Transverse colon (tissue), 4 donors: ENCODE results near the gene HOXB6. TPM values are rescaled to one million over a fixed set of nuclear protein-coding genes. Genes with fewer than 3 reads are reported as not detected.

Experiments used
- DNase-seq: peaks from one replicate; pipeline ENCODE4 v3.0.0-alpha.2; 2019
- H3K27ac ChIP-seq, 4 donors: fragments of 200-600 bp; sonication (generic); 2 replicates each; pipeline ENCODE4 v1.5.1; 2016 to 2018; ENCODE audit warnings: inconsistent platforms in 4 of 4
- H3K27me3 ChIP-seq: fragments of 200-600 bp; sonication (generic); 2 replicates; pipeline ENCODE4 v1.5.1; 2017; ENCODE audit warnings: inconsistent platforms
- H3K36me3 ChIP-seq, 4 donors: fragments of 200-600 bp; sonication (generic); 2 replicates each; pipeline ENCODE4 v1.5.1; 2017 to 2019; ENCODE audit warnings: inconsistent platforms in 4 of 4
- H3K4me1 ChIP-seq, 4 donors: fragments of 200-600 bp; sonication (generic); 2 replicates each; pipeline ENCODE4 v1.5.1; 2017 to 2020; ENCODE audit warnings: inconsistent platforms in 4 of 4
- H3K4me3 ChIP-seq, 4 donors: fragments of 200-600 bp; sonication (generic); 1 replicate in 1 of 4; 2 replicates in 3 of 4; pipeline versions ENCODE4 v1.5.1 to v1.6.1; 2017 to 2019; ENCODE audit warnings: inconsistent platforms in 4 of 4
- H3K9me3 ChIP-seq, 2 donors: fragments of 200-600 bp; sonication (generic); 2 replicates each; pipeline ENCODE4 v1.5.1; 2017 to 2019; ENCODE audit warnings: inconsistent platforms in 2 of 2
- CTCF ChIP-seq, 5 experiments: fragments of 200-600 bp in 3 of 5; fragments of 450-650 bp in 2 of 5; sonication (generic) in 3 of 5; IDR thresholded peaks; 1 replicate in 2 of 5; 2 replicates in 3 of 5; pipeline ENCODE4 v1.5.1; 2016 to 2017; ENCODE audit warnings: antibody characterized with exemption in 5 of 5, inconsistent platforms in 3 of 5, mild to moderate bottlenecking in 2 of 5, moderate library complexity in 1 of 5
- EP300 ChIP-seq: sonication (generic); formaldehyde crosslinking; IDR thresholded peaks from one replicate; pipeline ENCODE4 v1.6.1; 2017; ENCODE audit warnings: antibody characterized with exemption, low read depth
- POLR2A ChIP-seq: fragments of 450-650 bp; IDR thresholded peaks from one replicate; pipeline ENCODE4 v1.6.1; 2016; ENCODE audit warnings: antibody characterized with exemption, mild to moderate bottlenecking, moderate library complexity
- POLR2AphosphoS5 ChIP-seq, 3 donors: sonication (generic); formaldehyde crosslinking; IDR thresholded peaks; one replicate each; pipeline ENCODE4 v1.6.1; 2016; ENCODE audit warnings: antibody characterized with exemption in 3 of 3
- WGBS, 2 donors: methylation state at CpG; one replicate each; pipeline ENCODE4 v1.1.5; 2018; ENCODE audit warnings: low coverage in 1 of 2; 5-methylcytosine and 5-hydroxymethylcytosine counted together
- in situ Hi-C, 4 donors: fragments of 200-750 bp; cut with MboI; loops; one replicate each; pipeline versions ENCODE4 v1.15.0 to v1.15.1; 2017; ENCODE audit warnings: low sequenced_read_pairs in 3 of 4, low pct_ligation_motif_present in 1 of 4, low pct_unique_long_range_greater_than_20kb in 1 of 4
- intact Hi-C: fragments of 100-400 bp; cut with DNase I; formaldehyde crosslinking; loops from one replicate; pipeline ENCODE4 v1.15.1; 2023; ENCODE audit warnings: low total_unique reads
- total RNA-seq, 4 donors: library from RNA; depleted of rRNA; stranded (reverse); fragments of >200 nt; gene quantifications; one replicate each; pipeline ENCODE4 v1.1.0, GENCODE V29; 2016

HOXB6 gene
- total RNA-seq, 4 donors from 2014 or later, result 42.7 to 78.4 (median 62.5) TPM

- intact Hi-C loops, result no loop called here
- peaks cover 9 to 83% (median 53%) of the 10 kb centered on the region in 4 donors for H3K4me1 ChIP-seq
- H3K27ac ChIP-seq, result peak overlapping the region; percentile 89 to 95 (median 92)
- 23 to 45% methylated on average over 3 to 5 of the region's 5 CpGs for WGBS, 2 donors
- in situ Hi-C loops, result no loop called here
- TF ChIP-seq CTCF (IDR thresholded peaks at IDR 0.05) (no peak), POLR2A (no peak), EP300 (no peak), POLR2AphosphoS5 (IDR thresholded peaks at IDR 0.05) (no peak)
- peak overlapping the region in 3 of 4 donors; percentile 38 to 64 (median 41) for H3K4me3 ChIP-seq
- H3K27me3 ChIP-seq, result peaks cover 3% of the 10 kb centered on the region
- H3K9me3 ChIP-seq, result no peaks in the 10 kb centered on the region
- DNase-seq, result no peak
- H3K36me3 ChIP-seq, result no peaks in the 10 kb centered on the region
Observed at GRCh38 chr17:48587276-48588073, 17.3 kb downstream of the HOXB6 start.

GRCh38 chr17:48586355-48587258 lies 18.2 kb downstream of the HOXB6 start:
- peak overlapping the region; percentile 38 to 64 (median 48) for H3K4me3 ChIP-seq
- H3K36me3 ChIP-seq, result no peaks in the 10 kb centered on the region
- peaks cover 3% of the 10 kb centered on the region for H3K27me3 ChIP-seq
- H3K27ac ChIP-seq, result peak overlapping the region; percentile 89 to 95 (median 92)
- no peak for TF ChIP-seq POLR2A
- no peak for TF ChIP-seq CTCF (IDR thresholded peaks at IDR 0.05)
- no peaks in the 10 kb centered on the region for H3K9me3 ChIP-seq
- intact Hi-C loops, result no loop called here
- peaks cover 9 to 76% (median 57%) of the 10 kb centered on the region in 4 donors for H3K4me1 ChIP-seq
- no peak for DNase-seq
- in situ Hi-C loops, result no loop called here
- 42 to 52% methylated on average over 11 to 34 of the region's 34 CpGs for WGBS, 2 donors

- intact Hi-C loops (no loop called here), in situ Hi-C loops (no loop called here)
- WGBS, 2 donors, result 38 to 41% methylated on average over 2 of the region's 2 CpGs
- no peaks in the 10 kb centered on the region for H3K9me3 ChIP-seq
- no peaks in the 10 kb centered on the region for H3K36me3 ChIP-seq
- H3K27ac ChIP-seq, result peak overlapping the region; percentile 89 to 95 (median 92)
- H3K27me3 ChIP-seq, result peaks cover 9% of the 10 kb centered on the region
- TF ChIP-seq POLR2A (no peak), CTCF (IDR thresholded peaks at IDR 0.05) (no peak), POLR2AphosphoS5 (IDR thresholded peaks at IDR 0.05) (no peak), EP300 (no peak)
- H3K4me1 ChIP-seq, result peaks cover 9 to 84% (median 65%) of the 10 kb centered on the region in 4 donors
- no peak for DNase-seq
- peak overlapping the region in 1 of 4 donors; percentile 64 for H3K4me3 ChIP-seq
Observed at GRCh38 chr17:48584223-48584741, 20.5 kb downstream of the HOXB6 start.

DNA sequence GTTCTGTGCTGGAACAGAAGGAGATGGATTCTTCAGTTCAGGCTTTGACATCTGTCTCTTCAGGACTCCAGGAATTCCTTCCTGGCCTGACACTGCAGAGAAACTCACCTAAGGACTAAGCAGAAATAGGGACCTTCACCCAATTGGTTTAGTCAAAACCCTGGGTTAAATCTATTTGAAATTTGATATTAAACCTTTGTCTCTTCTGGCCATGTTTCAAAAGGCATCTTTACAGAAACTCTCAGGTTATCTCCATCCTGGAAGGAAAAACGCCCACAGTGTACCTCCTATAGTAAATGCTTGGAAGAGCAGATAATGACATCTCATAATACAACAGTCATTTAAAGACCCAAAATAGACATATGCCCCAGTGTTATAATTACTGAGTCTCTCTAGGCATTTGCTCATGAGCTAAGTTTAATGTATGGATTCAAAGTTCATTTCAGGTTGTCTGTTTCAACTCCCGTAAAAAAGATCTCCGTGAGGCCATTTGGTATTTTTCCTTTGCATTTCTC lies 21.0 kb downstream of the HOXB6 start:
- H3K27me3 ChIP-seq, result peaks cover 9% of the 10 kb centered on the region
- no peak for DNase-seq
- H3K27ac ChIP-seq, result peak overlapping the region; percentile 89 to 95 (median 92)
- intact Hi-C loops, result no loop called here
- peaks cover 9 to 87% (median 70%) of the 10 kb centered on the region in 4 donors for H3K4me1 ChIP-seq
- no peaks in the 10 kb centered on the region for H3K36me3 ChIP-seq
- TF ChIP-seq EP300 (no peak), POLR2AphosphoS5 (IDR thresholded peaks at IDR 0.05) (no peak), POLR2A (no peak), CTCF (IDR thresholded peaks at IDR 0.05) (no peak)
- in situ Hi-C loops, result no loop called here
- H3K9me3 ChIP-seq, result no peaks in the 10 kb centered on the region
- WGBS, 2 donors, result 53% methylated on average over 3 of the region's 3 CpGs; no CpG with 5 or more reads in 1 of the 2 donors
- no peak overlapping the region for H3K4me3 ChIP-seq
